HEK293 (cell line): Measurements from ENCODE around the gene CCL14.

ENCODE experiments used
- CTCF ChIP-seq: fragments of 450-650 bp; formaldehyde crosslinking; IDR thresholded peaks from 2 replicates; pipeline ENCODE4 v1.5.1; 2016; ENCODE audit warnings: missing biosample characterization, missing genetic modification characterization
- PATZ1 ChIP-seq: fragments of 450-650 bp; formaldehyde crosslinking; IDR thresholded peaks from 2 replicates; pipeline ENCODE4 v1.5.1; 2016; ENCODE audit warnings: missing biosample characterization, missing genetic modification characterization
- YY1 ChIP-seq: fragments of 450-650 bp; formaldehyde crosslinking; IDR thresholded peaks from 2 replicates; pipeline ENCODE4 v1.5.1; 2018; ENCODE audit warnings: missing biosample characterization, missing genetic modification characterization
- ZBTB1 ChIP-seq: fragments of 450-650 bp; formaldehyde crosslinking; IDR thresholded peaks from 2 replicates; pipeline ENCODE4 v1.5.1; 2016; ENCODE audit warnings: missing biosample characterization, missing genetic modification characterization
- ZBTB8A ChIP-seq: fragments of 450-650 bp; formaldehyde crosslinking; IDR thresholded peaks from 2 replicates; pipeline ENCODE4 v1.5.1; 2016; ENCODE audit warnings: missing biosample characterization, missing genetic modification characterization
- ZNF140 ChIP-seq: fragments of 450-650 bp; formaldehyde crosslinking; IDR thresholded peaks from 2 replicates; pipeline ENCODE4 v1.5.1; 2016; ENCODE audit warnings: missing biosample characterization, missing genetic modification characterization
- ZNF155 ChIP-seq: fragments of 450-650 bp; formaldehyde crosslinking; IDR thresholded peaks from 2 replicates; pipeline ENCODE4 v1.5.1; 2016; ENCODE audit warnings: missing biosample characterization, missing genetic modification characterization
- ZNF19 ChIP-seq: fragments of 450-650 bp; formaldehyde crosslinking; IDR thresholded peaks from 2 replicates; pipeline ENCODE4; 2016; ENCODE audit warnings: missing biosample characterization, missing genetic modification characterization, low read depth
- ZNF366 ChIP-seq: fragments of 450-650 bp; formaldehyde crosslinking; conservative IDR thresholded peaks from 2 replicates; pipeline ENCODE4 v1.5.1; 2016; ENCODE audit warnings: missing biosample characterization, missing genetic modification characterization
- ZNF629 ChIP-seq: fragments of 450-650 bp; formaldehyde crosslinking; IDR thresholded peaks from 2 replicates; pipeline ENCODE4 v1.5.1; 2017; ENCODE audit warnings: missing biosample characterization, missing genetic modification characterization
- ZNF704 ChIP-seq: fragments of 450-650 bp; formaldehyde crosslinking; IDR thresholded peaks from 2 replicates; pipeline ENCODE4 v1.5.1; 2016; ENCODE audit warnings: missing biosample characterization, missing genetic modification characterization
- ZNF747 ChIP-seq: fragments of 450-650 bp; formaldehyde crosslinking; IDR thresholded peaks from 2 replicates; pipeline ENCODE4 v1.5.1; 2016; ENCODE audit warnings: missing biosample characterization, missing genetic modification characterization
- ZNF777 ChIP-seq: fragments of 450-650 bp; formaldehyde crosslinking; IDR thresholded peaks from 2 replicates; pipeline ENCODE4 v1.5.1; 2017; ENCODE audit warnings: missing biosample characterization, missing genetic modification characterization, borderline replicate concordance
- ZSCAN30 ChIP-seq: fragments of 450-650 bp; IDR thresholded peaks from 2 replicates; pipeline ENCODE4 v1.5.1; 2018; ENCODE audit warnings: missing biosample characterization, mild to moderate bottlenecking, missing genetic modification characterization, moderate library complexity

GRCh38 chr17:35968520-35969054, 17.9 kb downstream of the CCL14 start:
- no peak for TF ChIP-seq ZBTB8A (tag by site-specific recombination)
- TF ChIP-seq ZNF777 (tag by site-specific recombination) = no peak
- no peak for TF ChIP-seq ZNF747 (tag by site-specific recombination)
- TF ChIP-seq ZSCAN30 (tag by site-specific recombination) = no peak
- TF ChIP-seq CTCF (tag by site-specific recombination) = no peak
- TF ChIP-seq ZNF155 (tag by site-specific recombination) = no peak
- TF ChIP-seq ZNF140 (tag by site-specific recombination) = no peak
- TF ChIP-seq PATZ1 (tag by site-specific recombination) = no peak
- TF ChIP-seq ZNF704 (tag by site-specific recombination) = no peak
- no peak for TF ChIP-seq ZBTB1 (tag by site-specific recombination)
- TF ChIP-seq ZNF19 = no peak
- TF ChIP-seq ZNF629 (tag by site-specific recombination) = no peak
- no peak for TF ChIP-seq YY1
- TF ChIP-seq ZNF366 = no peak
